HG03045 (cell line): ENCODE data around the gene CTF1.

Source experiments
- ATAC-seq: cut with Tn5 transposase; IDR thresholded peaks from one replicate; pipeline ENCODE4 v1.9.1; 2021; ENCODE audit warnings: mild to moderate bottlenecking, moderate library complexity; ENCODE audit not compliant: unreplicated experiment

The CTF1 gene

GRCh38 chr16:30904114-30904780, 7.8 kb downstream of the CTF1 start:
- ATAC-seq = no peak

- no peak for ATAC-seq
These were observed 10.7 kb downstream of the CTF1 start for GRCh38 chr16:30907064-30907463.

- ATAC-seq = no peak
These were observed 14.1 kb downstream of the CTF1 start for GRCh38 chr16:30910427-30911029.

- ATAC-seq = no peak
These were observed 16.5 kb downstream of the CTF1 start for GRCh38 chr16:30912794-30913412.

- ATAC-seq = no peak
These were observed 18.4 kb downstream of the CTF1 start for GRCh38 chr16:30914830-30915229.

- ATAC-seq = no peak
These were observed 22.2 kb downstream of the CTF1 start for GRCh38 chr16:30918614-30919013.

GRCh38 chr16:30920891-30921290, 24.5 kb downstream of the CTF1 start:
- no peak for ATAC-seq

GRCh38 chr16:30921459-30921747, 25.0 kb downstream of the CTF1 start:
- no peak for ATAC-seq

GRCh38 chr16:30921748-30922419, 25.5 kb downstream of the CTF1 start:
- no peak for ATAC-seq

GRCh38 chr16:30922420-30922959, 26.1 kb downstream of the CTF1 start:
- peak; percentile 71 for ATAC-seq

GRCh38 chr16:30922960-30923535, 26.6 kb downstream of the CTF1 start:
- peak; percentile 64 for ATAC-seq

- no peak for ATAC-seq
These were observed 27.2 kb downstream of the CTF1 start, which contains the start of gene FBXL19 for GRCh38 chr16:30923554-30924075. TSS of gene FBXL19 (plus strand) at chr16:30923572. CDS start at chr16:30925755, 2,183 bp downstream.

- ATAC-seq = no peak
These were observed 27.9 kb downstream of the CTF1 start for GRCh38 chr16:30924076-30924912.

GRCh38 chr16:30924913-30925631, 28.7 kb downstream of the CTF1 start:
- ATAC-seq = no peak

- ATAC-seq = no peak
These were observed 29.2 kb downstream of the CTF1 start for GRCh38 chr16:30925632-30925987.

- ATAC-seq = no peak
These were observed 29.8 kb downstream of the CTF1 start for GRCh38 chr16:30925995-30926811.

- ATAC-seq = no peak
These were observed 30.7 kb downstream of the CTF1 start for GRCh38 chr16:30926937-30927788.
